H1 (cell line): ENCODE results near the gene CCDC9B. TPM values are rescaled to one million over a fixed set of nuclear protein-coding genes. Genes with fewer than 3 reads are reported as not detected.

Source experiments
- HDAC2 ChIP-seq, 2 experiments: fragments of 300-600 bp in 1 of 2; sonication (generic) in 1 of 2; IDR thresholded peaks; 2 replicates each; pipeline ENCODE4 v1.6.1; 2011 to 2012; ENCODE audit warnings: low read depth in 2 of 2, low read length in 2 of 2, mild to moderate bottlenecking in 2 of 2, moderate library complexity in 2 of 2, borderline replicate concordance in 1 of 2, inconsistent platforms in 1 of 2
- JUND ChIP-seq: IDR thresholded peaks from 2 replicates; pipeline ENCODE4 v1.6.1; 2011; ENCODE audit warnings: mild to moderate bottlenecking, improper control_type of control experiment, low read length
- MAX ChIP-seq: IDR thresholded peaks from 2 replicates; pipeline ENCODE4 v1.6.1; 2012; ENCODE audit warnings: inconsistent platforms
- RAD21 ChIP-seq, 2 experiments: IDR thresholded peaks in 1 of 2; conservative IDR thresholded peaks in 1 of 2; 2 replicates each; pipeline ENCODE4 v1.6.1; 2011; ENCODE audit warnings: low read depth in 2 of 2, low read length in 2 of 2, improper control_type of control experiment in 1 of 2, inconsistent platforms in 1 of 2, mild to moderate bottlenecking in 1 of 2, moderate library complexity in 1 of 2
- polyA plus RNA-seq, 7 experiments: library from polyadenylated mRNA; depleted of rRNA in 3 of 7; stranded (reverse) in 5 of 7; unstranded in 2 of 7; fragments of >200 nt in 5 of 7; fragments of 200-250 nt in 2 of 7; gene quantifications; 1 replicate in 5 of 7; 2 replicates in 1 of 7; 4 replicates in 1 of 7; pipeline versions ENCODE4 v1.2.1 to v1.2.3, GENCODE V29; 2011 to 2013; ENCODE audit warnings: missing spikeins in 2 of 7, mixed read lengths in 2 of 7
- total RNA-seq: library from RNA; stranded (reverse); fragmentation: NEBNext Ultra II Directional; extraction: Animal tissue kit (Norgen Biotek cat#: 25700); gene quantifications from 2 replicates; pipeline ENCODE4 v1.2.1, GENCODE V29; 2021
- TF ChIP-seq, protein P1 (sequence below): fragments of 300-600 bp; sonication (generic); IDR thresholded peaks from 2 replicates; pipeline ENCODE4 v1.7.1; 2012; ENCODE audit warnings: low read length, moderate library complexity, mild to moderate bottlenecking, inconsistent platforms; ENCODE audit not compliant: insufficient replicate concordance

The CCDC9B gene
- total and polyA plus RNA-seq, 2 of the 8 experiments (the other 6 are each of a cell fraction or from before 2014, with no cell fraction given) = 0.45 to 0.78 TPM

DNA sequence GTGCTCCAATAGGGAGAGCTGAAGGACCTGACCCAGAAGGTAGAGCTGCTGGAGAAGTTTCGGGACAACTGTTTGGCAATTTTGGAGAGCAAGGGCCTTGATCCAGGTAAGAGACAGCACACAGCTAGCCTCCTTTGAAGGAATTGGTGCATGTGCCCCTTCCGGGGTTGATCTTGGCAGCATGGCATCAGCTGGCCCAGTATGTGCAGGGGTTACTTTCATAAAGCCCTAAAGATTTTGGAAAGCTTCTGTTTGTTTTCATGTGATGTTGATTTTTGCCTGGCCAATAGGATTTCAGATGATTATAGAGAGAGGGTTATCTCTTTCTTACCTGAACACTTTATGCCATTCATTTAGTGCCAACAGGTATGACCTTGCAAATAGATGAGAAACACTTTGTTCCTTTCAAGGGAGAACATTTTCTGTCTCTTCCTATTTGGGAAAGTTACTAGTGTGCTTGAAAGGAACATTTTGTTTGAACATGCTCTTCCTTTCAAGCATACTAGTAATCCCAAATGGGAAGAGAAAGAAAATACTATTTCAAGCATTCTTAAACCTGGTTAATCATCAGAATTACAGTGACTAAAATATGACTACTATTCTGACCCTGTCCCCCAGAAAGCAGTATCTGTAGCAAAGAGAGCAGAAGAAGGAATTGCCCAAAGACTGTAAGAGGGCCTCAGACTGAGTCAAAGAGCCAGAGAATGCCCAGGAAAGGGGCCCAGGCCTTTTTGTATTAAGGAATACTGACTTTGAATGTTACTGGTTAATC, 49.3 kb upstream of the CCDC9B start (continued):
- TF ChIP-seq JUND (no peak), MAX (no peak), RAD21 (IDR thresholded peaks at IDR 0.05 in 1 of 2, conservative IDR thresholded peaks at IDR 0.05 in 1 of 2; ENCODE audit: low read depth in 2 of 2, low read length in 2 of 2) (no peak), HDAC2 (IDR thresholded peaks at IDR 0.05; ENCODE audit: borderline replicate concordance in 1 of 2, low read depth in 2 of 2, low read length in 2 of 2) (no peak)
- TF ChIP-seq, protein P1, sequence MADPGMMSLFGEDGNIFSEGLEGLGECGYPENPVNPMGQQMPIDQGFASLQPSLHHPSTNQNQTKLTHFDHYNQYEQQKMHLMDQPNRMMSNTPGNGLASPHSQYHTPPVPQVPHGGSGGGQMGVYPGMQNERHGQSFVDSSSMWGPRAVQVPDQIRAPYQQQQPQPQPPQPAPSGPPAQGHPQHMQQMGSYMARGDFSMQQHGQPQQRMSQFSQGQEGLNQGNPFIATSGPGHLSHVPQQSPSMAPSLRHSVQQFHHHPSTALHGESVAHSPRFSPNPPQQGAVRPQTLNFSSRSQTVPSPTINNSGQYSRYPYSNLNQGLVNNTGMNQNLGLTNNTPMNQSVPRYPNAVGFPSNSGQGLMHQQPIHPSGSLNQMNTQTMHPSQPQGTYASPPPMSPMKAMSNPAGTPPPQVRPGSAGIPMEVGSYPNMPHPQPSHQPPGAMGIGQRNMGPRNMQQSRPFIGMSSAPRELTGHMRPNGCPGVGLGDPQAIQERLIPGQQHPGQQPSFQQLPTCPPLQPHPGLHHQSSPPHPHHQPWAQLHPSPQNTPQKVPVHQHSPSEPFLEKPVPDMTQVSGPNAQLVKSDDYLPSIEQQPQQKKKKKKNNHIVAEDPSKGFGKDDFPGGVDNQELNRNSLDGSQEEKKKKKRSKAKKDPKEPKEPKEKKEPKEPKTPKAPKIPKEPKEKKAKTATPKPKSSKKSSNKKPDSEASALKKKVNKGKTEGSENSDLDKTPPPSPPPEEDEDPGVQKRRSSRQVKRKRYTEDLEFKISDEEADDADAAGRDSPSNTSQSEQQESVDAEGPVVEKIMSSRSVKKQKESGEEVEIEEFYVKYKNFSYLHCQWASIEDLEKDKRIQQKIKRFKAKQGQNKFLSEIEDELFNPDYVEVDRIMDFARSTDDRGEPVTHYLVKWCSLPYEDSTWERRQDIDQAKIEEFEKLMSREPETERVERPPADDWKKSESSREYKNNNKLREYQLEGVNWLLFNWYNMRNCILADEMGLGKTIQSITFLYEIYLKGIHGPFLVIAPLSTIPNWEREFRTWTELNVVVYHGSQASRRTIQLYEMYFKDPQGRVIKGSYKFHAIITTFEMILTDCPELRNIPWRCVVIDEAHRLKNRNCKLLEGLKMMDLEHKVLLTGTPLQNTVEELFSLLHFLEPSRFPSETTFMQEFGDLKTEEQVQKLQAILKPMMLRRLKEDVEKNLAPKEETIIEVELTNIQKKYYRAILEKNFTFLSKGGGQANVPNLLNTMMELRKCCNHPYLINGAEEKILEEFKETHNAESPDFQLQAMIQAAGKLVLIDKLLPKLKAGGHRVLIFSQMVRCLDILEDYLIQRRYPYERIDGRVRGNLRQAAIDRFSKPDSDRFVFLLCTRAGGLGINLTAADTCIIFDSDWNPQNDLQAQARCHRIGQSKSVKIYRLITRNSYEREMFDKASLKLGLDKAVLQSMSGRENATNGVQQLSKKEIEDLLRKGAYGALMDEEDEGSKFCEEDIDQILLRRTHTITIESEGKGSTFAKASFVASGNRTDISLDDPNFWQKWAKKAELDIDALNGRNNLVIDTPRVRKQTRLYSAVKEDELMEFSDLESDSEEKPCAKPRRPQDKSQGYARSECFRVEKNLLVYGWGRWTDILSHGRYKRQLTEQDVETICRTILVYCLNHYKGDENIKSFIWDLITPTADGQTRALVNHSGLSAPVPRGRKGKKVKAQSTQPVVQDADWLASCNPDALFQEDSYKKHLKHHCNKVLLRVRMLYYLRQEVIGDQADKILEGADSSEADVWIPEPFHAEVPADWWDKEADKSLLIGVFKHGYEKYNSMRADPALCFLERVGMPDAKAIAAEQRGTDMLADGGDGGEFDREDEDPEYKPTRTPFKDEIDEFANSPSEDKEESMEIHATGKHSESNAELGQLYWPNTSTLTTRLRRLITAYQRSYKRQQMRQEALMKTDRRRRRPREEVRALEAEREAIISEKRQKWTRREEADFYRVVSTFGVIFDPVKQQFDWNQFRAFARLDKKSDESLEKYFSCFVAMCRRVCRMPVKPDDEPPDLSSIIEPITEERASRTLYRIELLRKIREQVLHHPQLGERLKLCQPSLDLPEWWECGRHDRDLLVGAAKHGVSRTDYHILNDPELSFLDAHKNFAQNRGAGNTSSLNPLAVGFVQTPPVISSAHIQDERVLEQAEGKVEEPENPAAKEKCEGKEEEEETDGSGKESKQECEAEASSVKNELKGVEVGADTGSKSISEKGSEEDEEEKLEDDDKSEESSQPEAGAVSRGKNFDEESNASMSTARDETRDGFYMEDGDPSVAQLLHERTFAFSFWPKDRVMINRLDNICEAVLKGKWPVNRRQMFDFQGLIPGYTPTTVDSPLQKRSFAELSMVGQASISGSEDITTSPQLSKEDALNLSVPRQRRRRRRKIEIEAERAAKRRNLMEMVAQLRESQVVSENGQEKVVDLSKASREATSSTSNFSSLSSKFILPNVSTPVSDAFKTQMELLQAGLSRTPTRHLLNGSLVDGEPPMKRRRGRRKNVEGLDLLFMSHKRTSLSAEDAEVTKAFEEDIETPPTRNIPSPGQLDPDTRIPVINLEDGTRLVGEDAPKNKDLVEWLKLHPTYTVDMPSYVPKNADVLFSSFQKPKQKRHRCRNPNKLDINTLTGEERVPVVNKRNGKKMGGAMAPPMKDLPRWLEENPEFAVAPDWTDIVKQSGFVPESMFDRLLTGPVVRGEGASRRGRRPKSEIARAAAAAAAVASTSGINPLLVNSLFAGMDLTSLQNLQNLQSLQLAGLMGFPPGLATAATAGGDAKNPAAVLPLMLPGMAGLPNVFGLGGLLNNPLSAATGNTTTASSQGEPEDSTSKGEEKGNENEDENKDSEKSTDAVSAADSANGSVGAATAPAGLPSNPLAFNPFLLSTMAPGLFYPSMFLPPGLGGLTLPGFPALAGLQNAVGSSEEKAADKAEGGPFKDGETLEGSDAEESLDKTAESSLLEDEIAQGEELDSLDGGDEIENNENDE = no peak
